Measurements from ENCODE around the gene TBC1D16.

The TBC1D16 gene

DNA sequence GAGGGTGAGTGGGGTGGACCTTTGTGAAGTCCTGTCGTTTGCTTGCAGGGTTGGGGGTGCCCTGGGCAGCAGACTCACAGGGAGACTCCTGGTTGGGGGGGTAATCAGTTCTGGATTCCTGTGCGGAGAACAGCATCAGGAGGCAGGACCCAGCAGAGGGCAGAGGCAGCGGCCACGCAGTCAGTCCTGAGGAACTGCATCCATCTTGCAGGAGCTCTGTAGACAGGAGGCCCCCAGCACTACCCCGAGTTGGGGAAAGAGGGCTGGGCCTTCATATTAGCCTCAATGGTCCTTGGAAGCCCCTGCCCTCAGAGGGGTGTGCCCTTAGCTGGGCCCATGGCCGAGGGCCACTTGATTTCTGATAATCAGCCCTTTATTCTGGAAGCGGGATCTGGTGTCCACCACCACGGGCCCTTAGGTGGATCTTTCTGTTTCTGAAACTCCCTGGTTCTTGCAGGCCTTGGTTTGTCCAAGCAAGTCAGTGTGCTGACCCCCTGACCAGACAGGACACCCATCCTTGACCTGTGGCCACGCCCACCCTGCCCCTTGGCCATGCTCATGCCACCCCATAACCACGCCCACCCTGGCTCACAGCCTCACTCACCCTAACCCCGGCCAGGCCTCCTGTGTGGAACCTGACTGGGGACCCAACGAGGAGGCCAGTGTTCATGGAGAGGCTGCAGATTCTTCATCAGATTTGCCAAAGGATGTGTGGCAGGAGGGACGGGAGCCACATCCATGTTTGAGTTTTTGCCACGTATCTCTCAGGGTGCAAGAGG is 122.9 kb downstream of the TBC1D16 start:
- H3K27ac ChIP-seq, result no peak overlapping the region
- no peak overlapping the region for H3K4me2 ChIP-seq
- TF ChIP-seq, protein P1, sequence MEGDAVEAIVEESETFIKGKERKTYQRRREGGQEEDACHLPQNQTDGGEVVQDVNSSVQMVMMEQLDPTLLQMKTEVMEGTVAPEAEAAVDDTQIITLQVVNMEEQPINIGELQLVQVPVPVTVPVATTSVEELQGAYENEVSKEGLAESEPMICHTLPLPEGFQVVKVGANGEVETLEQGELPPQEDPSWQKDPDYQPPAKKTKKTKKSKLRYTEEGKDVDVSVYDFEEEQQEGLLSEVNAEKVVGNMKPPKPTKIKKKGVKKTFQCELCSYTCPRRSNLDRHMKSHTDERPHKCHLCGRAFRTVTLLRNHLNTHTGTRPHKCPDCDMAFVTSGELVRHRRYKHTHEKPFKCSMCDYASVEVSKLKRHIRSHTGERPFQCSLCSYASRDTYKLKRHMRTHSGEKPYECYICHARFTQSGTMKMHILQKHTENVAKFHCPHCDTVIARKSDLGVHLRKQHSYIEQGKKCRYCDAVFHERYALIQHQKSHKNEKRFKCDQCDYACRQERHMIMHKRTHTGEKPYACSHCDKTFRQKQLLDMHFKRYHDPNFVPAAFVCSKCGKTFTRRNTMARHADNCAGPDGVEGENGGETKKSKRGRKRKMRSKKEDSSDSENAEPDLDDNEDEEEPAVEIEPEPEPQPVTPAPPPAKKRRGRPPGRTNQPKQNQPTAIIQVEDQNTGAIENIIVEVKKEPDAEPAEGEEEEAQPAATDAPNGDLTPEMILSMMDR (conservative IDR thresholded peaks at IDR 0.05; ENCODE audit: low read depth, low read length), result no peak
- H3K79me2 ChIP-seq (ENCODE audit: insufficient read depth, low read depth), result no peaks in the 10 kb centered on the region
- no peak overlapping the region for H3K4me3 ChIP-seq (IDR thresholded peaks at IDR 0.05; ENCODE audit: insufficient read depth, low read depth, low read length)
- no peaks in the 10 kb centered on the region for H4K20me1 ChIP-seq (ENCODE audit: insufficient read depth)
- H3K36me3 ChIP-seq (ENCODE audit: insufficient read depth), result no peaks in the 10 kb centered on the region
- peaks cover 52% of the 10 kb centered on the region for H3K27me3 ChIP-seq (ENCODE audit: insufficient read depth, low read depth)
- no peak overlapping the region for H2AFZ ChIP-seq (ENCODE audit: low read depth)
- no peaks in the 10 kb centered on the region for H3K4me1 ChIP-seq (ENCODE audit: low read depth, poor library complexity, severe bottlenecking)
- H3K9ac ChIP-seq, result no peak overlapping the region

DNA sequence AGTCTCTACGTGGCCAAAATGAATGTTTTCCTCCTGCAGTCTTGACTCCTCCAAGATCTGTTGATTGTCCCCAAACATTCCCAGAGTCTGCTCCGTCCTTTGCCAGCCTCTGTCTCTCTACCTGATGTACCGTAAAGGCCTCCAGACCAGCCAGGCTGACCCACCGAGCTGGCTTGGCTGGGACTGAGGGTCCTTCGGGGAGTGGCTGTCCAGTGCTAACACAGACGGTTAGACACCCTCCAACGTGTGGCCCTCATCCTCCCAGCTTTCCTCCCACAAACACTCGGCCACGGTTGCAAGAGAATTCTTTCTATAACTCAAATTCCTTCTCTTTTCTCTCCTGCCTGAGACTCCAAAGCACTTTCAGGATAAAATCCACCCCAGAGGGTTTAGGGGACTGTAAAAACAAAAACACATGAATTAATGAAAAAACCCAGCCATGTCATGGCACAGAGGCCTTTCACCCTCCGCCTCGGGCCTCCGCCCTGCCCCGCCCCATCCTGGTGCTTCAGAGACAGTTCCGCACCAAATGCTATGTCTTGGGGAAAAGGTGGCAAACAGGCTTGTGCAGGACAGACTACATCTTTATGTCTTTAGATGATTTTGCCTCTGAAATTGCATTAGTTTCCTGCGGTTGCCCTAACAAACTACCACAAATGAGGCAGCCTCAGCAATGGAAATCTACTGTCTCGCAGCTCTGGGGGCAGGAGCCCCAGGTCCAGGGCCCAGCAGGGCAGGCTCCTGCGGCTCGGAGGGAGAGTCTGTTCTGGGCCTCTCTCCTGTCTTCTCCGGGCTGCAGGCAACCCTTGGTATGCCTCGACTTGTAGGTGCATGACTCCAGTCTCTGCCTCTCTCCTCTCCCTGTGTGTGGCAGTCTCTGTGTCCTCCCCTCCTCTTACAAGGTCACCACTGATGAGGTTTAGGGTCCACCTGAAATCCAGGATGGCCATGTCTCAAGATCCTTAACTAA is 124.0 kb downstream of the TBC1D16 start:
- Histone ChIP-seq H3K27ac (no peak overlapping the region), H2AFZ (ENCODE audit: low read depth) (no peak overlapping the region), H3K4me1 (ENCODE audit: low read depth, poor library complexity, severe bottlenecking) (no peaks in the 10 kb centered on the region), H3K4me3 (IDR thresholded peaks at IDR 0.05; ENCODE audit: insufficient read depth, low read depth, low read length) (no peak overlapping the region), H4K20me1 (ENCODE audit: insufficient read depth) (no peaks in the 10 kb centered on the region), H3K79me2 (ENCODE audit: insufficient read depth, low read depth) (no peaks in the 10 kb centered on the region), H3K27me3 (ENCODE audit: insufficient read depth, low read depth) (peaks cover 60% of the 10 kb centered on the region), H3K36me3 (ENCODE audit: insufficient read depth) (no peaks in the 10 kb centered on the region), H3K4me2 (no peak overlapping the region), H3K9ac (no peak overlapping the region)
- TF ChIP-seq, protein P1 (conservative IDR thresholded peaks at IDR 0.05; ENCODE audit: low read depth, low read length), result no peak

- Histone ChIP-seq H3K79me2 (ENCODE audit: insufficient read depth, low read depth) (no peaks in the 10 kb centered on the region), H4K20me1 (ENCODE audit: insufficient read depth) (no peaks in the 10 kb centered on the region), H3K27me3 (ENCODE audit: insufficient read depth, low read depth) (peaks cover 58% of the 10 kb centered on the region), H2AFZ (ENCODE audit: low read depth) (no peak overlapping the region), H3K4me2 (no peak overlapping the region), H3K4me1 (ENCODE audit: low read depth, poor library complexity, severe bottlenecking) (no peaks in the 10 kb centered on the region), H3K9ac (no peak overlapping the region), H3K27ac (no peak overlapping the region), H3K4me3 (IDR thresholded peaks at IDR 0.05; ENCODE audit: insufficient read depth, low read depth, low read length) (no peak overlapping the region), H3K36me3 (ENCODE audit: insufficient read depth) (no peaks in the 10 kb centered on the region)
- TF ChIP-seq, protein P1 (conservative IDR thresholded peaks at IDR 0.05; ENCODE audit: low read depth, low read length), result no peak
These were observed 124.7 kb downstream of the TBC1D16 start for GRCh38 chr17:79910985-79911361.

DNA sequence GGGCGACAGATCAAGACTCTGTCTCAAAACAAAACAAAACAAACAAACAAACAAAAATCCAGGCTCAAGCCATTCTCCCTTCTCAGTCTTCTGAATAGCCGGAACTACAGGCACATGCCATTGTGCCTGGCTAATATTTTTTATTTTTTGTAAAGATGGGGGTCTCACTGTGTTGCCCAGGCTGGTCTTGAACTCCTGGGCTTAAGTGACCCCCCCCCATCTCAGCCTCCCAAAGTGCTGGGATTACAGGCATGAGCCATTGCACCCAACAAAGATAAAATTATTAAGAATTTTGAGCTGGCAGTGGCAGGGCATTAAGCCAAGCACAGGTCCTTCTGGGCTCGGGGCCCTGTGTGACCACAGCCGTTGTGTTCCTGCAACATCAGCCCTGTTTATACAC is 126.6 kb downstream of the TBC1D16 start:
- H3K27me3 ChIP-seq (ENCODE audit: insufficient read depth, low read depth), result peaks cover 72% of the 10 kb centered on the region
- no peak overlapping the region for H3K9ac ChIP-seq
- no peaks in the 10 kb centered on the region for H3K4me1 ChIP-seq (ENCODE audit: low read depth, poor library complexity, severe bottlenecking)
- no peak overlapping the region for H3K4me3 ChIP-seq (IDR thresholded peaks at IDR 0.05; ENCODE audit: insufficient read depth, low read depth, low read length)
- TF ChIP-seq, protein P1 (conservative IDR thresholded peaks at IDR 0.05; ENCODE audit: low read depth, low read length), result no peak
- no peak overlapping the region for H2AFZ ChIP-seq (ENCODE audit: low read depth)
- no peaks in the 10 kb centered on the region for H3K79me2 ChIP-seq (ENCODE audit: insufficient read depth, low read depth)
- H4K20me1 ChIP-seq (ENCODE audit: insufficient read depth), result no peaks in the 10 kb centered on the region
- H3K4me2 ChIP-seq, result no peak overlapping the region
- H3K27ac ChIP-seq, result no peak overlapping the region
- no peaks in the 10 kb centered on the region for H3K36me3 ChIP-seq (ENCODE audit: insufficient read depth)

All from KMS-11 (cell line).